Common myeloid progenitor, CD34-positive (primary cell): ENCODE measurements around the gene MTMR8.

Experiments used
- CTCF ChIA-PET: fragments of 350-600 bp; sonication (Branson Sonifier 250); formaldehyde crosslinking; loops from one replicate; lab custom pipeline; 2021; ENCODE audit warnings: antibody characterized with exemption; lab: Charles Lee
- POLR2A ChIA-PET: fragments of 350-600 bp; sonication (Branson Sonifier 250); formaldehyde crosslinking; loops from one replicate; lab custom pipeline; 2021; ENCODE audit warnings: antibody characterized with exemption; lab: Charles Lee
- DNase-seq, 3 donors: peaks; one replicate each; pipeline versions ENCODE4 v3.0.0 to v3.0.0-alpha.2; 2013
- H3K27ac ChIP-seq, 2 experiments: 1 replicate in 1 of 2; 2 replicates in 1 of 2; pipeline ENCODE4 v1.7.0; 2013; ENCODE audit warnings: inconsistent platforms in 2 of 2, low read length in 2 of 2, mild to moderate bottlenecking in 2 of 2, low read depth in 1 of 2, moderate library complexity in 1 of 2; ENCODE audit not compliant: severe bottlenecking in 2 of 2, insufficient read depth in 1 of 2, poor library complexity in 1 of 2
- H3K27me3 ChIP-seq, 5 experiments: replicated peaks in 2 of 5; 1 replicate in 3 of 5; 2 replicates in 2 of 5; pipeline versions ENCODE4 v1.6.1 to v1.7.0; 2013; ENCODE audit warnings: low read length in 4 of 5, mild to moderate bottlenecking in 2 of 5, moderate library complexity in 2 of 5, inconsistent platforms in 1 of 5; ENCODE audit not compliant: insufficient read depth in 5 of 5, control insufficient read depth in 4 of 5
- H3K36me3 ChIP-seq, 4 experiments: 1 replicate in 2 of 4; 2 replicates in 2 of 4; pipeline versions ENCODE4 v1.6.1 to v1.7.0; 2013; ENCODE audit warnings: low read length in 3 of 4, control low read depth in 1 of 4, mild to moderate bottlenecking in 1 of 4; ENCODE audit not compliant: control insufficient read depth in 4 of 4, insufficient read depth in 4 of 4
- H3K4me1 ChIP-seq, 4 experiments: 1 replicate in 3 of 4; 2 replicates in 1 of 4; pipeline versions ENCODE4 v1.6.1 to v1.7.1; 2013; ENCODE audit warnings: low read length in 3 of 4, mild to moderate bottlenecking in 3 of 4, control low read depth in 1 of 4, inconsistent platforms in 1 of 4, moderate library complexity in 1 of 4; ENCODE audit not compliant: control insufficient read depth in 4 of 4, insufficient read depth in 4 of 4; ENCODE audit errors: control extremely low read depth in 1 of 4
- H3K4me3 ChIP-seq, 7 experiments: 1 replicate in 4 of 7; 2 replicates in 3 of 7; pipeline versions ENCODE4 v1.5.1 to v1.7.0; 2013; ENCODE audit warnings: mild to moderate bottlenecking in 7 of 7, low read length in 6 of 7, moderate library complexity in 6 of 7, inconsistent platforms in 2 of 7, low read depth in 2 of 7, control low read depth in 1 of 7; ENCODE audit not compliant: insufficient read depth in 4 of 7, control insufficient read depth in 1 of 7; ENCODE audit errors: extremely low read depth in 1 of 7
- H3K9me3 ChIP-seq, 5 experiments: 1 replicate in 4 of 5; 2 replicates in 1 of 5; pipeline versions ENCODE4 v1.6.1 to v1.7.1; 2013; ENCODE audit warnings: low read length in 4 of 5, mild to moderate bottlenecking in 2 of 5, inconsistent platforms in 1 of 5, low read depth in 1 of 5, moderate library complexity in 1 of 5; ENCODE audit not compliant: control insufficient read depth in 4 of 5, insufficient read depth in 2 of 5; ENCODE audit errors: control extremely low read depth in 1 of 5
- WGBS: methylation state at CpG from one replicate; pipeline ENCODE4 v1.1.5; 2013; ENCODE audit not compliant: insufficient coverage; 5-methylcytosine and 5-hydroxymethylcytosine counted together

Gene MTMR8

DNA sequence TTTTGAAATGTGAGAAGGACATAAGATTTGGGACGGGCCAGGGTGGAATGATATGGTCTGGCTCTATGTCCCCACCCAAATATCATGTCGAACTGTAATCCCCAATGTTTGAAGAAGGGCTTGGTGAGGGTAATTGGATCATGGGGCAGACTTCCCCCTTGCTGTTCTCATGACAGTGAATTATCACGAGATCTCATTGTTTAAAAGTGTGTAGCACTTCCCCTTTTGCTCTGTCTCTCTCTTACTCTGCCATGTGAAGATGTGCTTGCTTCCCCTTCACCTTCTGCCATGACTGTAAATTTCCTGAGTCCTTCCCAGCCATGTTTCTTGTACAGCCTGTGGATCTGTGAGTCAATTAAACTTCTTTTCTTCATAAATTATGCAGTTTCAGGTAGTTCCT lies 17.5 kb downstream of the MTMR8 start:
- POLR2A ChIA-PET: no interaction called here
- Histone ChIP-seq H3K27me3 (no peaks in the 10 kb centered on the region), H3K4me3 (no peak overlapping the region), H3K27ac (no peak overlapping the region), H3K9me3 (peaks cover 3 to 30% (median 11%) of the 10 kb centered on the region in 5 experiments), H3K4me1 (no peaks in the 10 kb centered on the region), H3K36me3 (peaks cover 0 to under 1% (median 0%) of the 10 kb centered on the region in 4 experiments)
- WGBS: 67% methylated on average over 2 of the region's 3 CpGs
- no peak for DNase-seq
- CTCF ChIA-PET: no interaction called here

DNA sequence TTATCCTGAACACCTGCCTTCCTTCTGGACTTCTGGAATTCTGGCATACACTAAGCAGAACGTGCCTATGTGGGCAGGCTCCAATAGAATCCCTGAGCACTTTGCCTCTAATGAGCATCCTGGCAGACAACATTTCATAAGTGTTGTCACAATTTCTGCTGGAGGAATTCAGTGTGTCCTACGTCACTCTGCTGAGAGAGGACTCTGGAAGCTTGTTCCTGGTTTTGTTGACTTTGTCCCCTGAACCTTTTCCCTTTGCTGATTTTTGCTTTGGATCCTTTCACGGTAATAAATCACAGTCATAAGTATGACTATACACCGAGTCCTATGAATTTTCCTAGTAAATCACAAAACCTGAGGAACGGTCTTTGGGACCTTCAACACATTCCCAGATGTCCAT lies 43.2 kb downstream of the MTMR8 start:
- 75% methylated on average over 5 of the region's 5 CpGs for WGBS
- Histone ChIP-seq H3K4me1 (no peaks in the 10 kb centered on the region), H3K27ac (no peak overlapping the region), H3K4me3 (no peak overlapping the region), H3K27me3 (no peaks in the 10 kb centered on the region), H3K9me3 (no peaks in the 10 kb centered on the region), H3K36me3 (peaks cover 2 to 25% (median 3%) of the 10 kb centered on the region in 4 experiments)
- ChIA-PET POLR2A (interaction anchor here (0.6 kb wide), 1 partner anchor 772 kb away, joined by 5 read pairs; no protein-coding TSS in a partner anchor), CTCF (no interaction called here)
- DNase-seq: no peak

DNA sequence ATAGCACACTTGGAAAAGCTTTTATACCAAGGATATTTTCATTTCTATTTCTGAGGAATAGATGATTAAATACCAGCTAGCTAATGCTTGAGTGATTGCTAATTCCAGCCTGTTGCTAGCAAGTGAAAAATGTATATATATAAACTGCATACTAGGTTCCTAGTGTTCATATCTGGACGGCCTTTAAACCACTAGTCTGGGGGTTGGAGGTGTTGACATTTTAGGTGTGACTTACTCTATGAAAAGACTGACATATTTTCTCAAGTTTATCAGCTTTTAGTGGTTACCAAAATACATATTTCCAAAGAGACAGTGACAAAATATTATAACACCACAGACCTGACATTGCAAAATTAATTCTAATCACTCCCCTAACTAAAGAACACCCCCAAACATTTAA lies 44.7 kb downstream of the MTMR8 start:
- no peaks in the 10 kb centered on the region for H3K27me3 ChIP-seq
- CTCF ChIA-PET: no interaction called here
- H3K4me1 ChIP-seq: no peaks in the 10 kb centered on the region
- no peaks in the 10 kb centered on the region for H3K9me3 ChIP-seq
- peaks cover 0 to 20% (median 3%) of the 10 kb centered on the region in 4 experiments for H3K36me3 ChIP-seq
- POLR2A ChIA-PET: no interaction called here
- DNase-seq: no peak
- no CpG with 5 or more reads among the region's 1 CpG for WGBS
- no peak overlapping the region for H3K27ac ChIP-seq
- no peak overlapping the region for H3K4me3 ChIP-seq

DNA sequence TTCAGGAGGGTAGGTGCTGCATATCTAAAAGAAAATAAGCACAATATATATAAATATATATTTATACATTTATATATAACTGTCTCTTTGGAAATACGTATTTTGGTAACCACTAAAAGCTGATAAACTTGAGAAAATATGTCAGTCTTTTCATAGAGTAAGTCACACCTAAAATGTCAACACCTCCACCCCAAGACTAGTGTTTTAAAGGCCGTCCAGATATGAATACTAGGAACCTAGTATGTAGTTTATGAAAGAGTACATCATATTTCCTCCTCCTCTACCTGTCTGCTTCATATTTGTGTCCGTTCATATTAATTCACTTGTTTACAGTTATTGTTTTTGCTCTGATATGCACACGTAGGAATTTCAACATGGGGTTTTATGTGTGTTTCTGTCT lies 45.2 kb downstream of the MTMR8 start:
- H3K27ac ChIP-seq: no peak overlapping the region
- no CpG with 5 or more reads among the region's 4 CpGs for WGBS
- H3K9me3 ChIP-seq: no peaks in the 10 kb centered on the region
- ChIA-PET POLR2A (no interaction called here), CTCF (no interaction called here)
- H3K27me3 ChIP-seq: no peaks in the 10 kb centered on the region
- no peak for DNase-seq
- peaks cover 0 to 17% (median 3%) of the 10 kb centered on the region in 4 experiments for H3K36me3 ChIP-seq
- no peak overlapping the region for H3K4me3 ChIP-seq
- no peaks in the 10 kb centered on the region for H3K4me1 ChIP-seq

DNA sequence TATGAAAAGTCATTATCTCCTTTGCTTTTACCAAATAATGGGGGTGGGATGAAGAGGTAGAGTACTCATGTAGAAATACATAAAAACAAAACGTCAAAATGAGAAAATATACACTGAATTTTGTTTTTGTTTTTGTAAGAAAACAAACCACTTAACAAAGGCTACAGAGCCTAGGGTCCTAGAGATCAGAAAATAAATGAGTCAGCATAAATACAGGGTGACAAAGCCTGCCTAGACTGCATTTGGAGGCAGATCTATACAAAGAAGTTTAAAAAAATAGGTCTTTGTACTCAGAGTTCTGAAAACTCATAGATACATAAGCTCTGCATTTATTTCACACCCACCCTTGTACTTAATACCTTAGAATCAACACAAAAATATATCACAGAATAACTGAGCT lies 52.4 kb downstream of the MTMR8 start:
- no peaks in the 10 kb centered on the region for H3K4me1 ChIP-seq
- H3K9me3 ChIP-seq: no peaks in the 10 kb centered on the region
- no CpG with 5 or more reads among the region's 1 CpG for WGBS
- H3K27me3 ChIP-seq: no peaks in the 10 kb centered on the region
- POLR2A ChIA-PET: no interaction called here
- H3K36me3 ChIP-seq: peaks cover 0 to 7% (median 3%) of the 10 kb centered on the region in 4 experiments
- peak overlapping the region in 1 of 2 experiments; percentile 25 for H3K27ac ChIP-seq
- DNase-seq: no peak
- no peak overlapping the region for H3K4me3 ChIP-seq
- CTCF ChIA-PET: no interaction called here

DNA sequence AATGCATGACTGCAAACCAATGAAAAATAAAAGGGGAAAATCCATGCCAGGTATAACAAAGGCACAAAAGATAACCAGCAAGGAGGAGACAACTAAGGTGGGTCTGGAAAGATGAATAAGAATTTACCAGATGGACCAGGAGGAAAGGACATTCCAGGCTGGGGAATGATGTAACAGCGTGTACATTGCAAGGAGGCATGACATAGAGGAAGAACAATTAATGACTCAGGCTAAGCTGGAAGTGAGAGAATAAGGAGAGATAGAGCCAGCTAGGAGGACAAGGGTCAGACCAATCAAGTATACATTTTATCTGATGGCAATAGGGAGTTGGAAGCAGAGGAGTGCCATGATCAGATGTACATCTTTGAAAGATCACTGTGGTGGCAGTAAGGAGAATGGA lies 57.0 kb downstream of the MTMR8 start:
- Histone ChIP-seq H3K27ac (no peak overlapping the region), H3K4me3 (no peak overlapping the region), H3K4me1 (no peaks in the 10 kb centered on the region), H3K36me3 (peaks cover 0 to 7% (median 3%) of the 10 kb centered on the region in 4 experiments), H3K27me3 (no peaks in the 10 kb centered on the region), H3K9me3 (no peaks in the 10 kb centered on the region)
- ChIA-PET CTCF (no interaction called here), POLR2A (no interaction called here)
- 79% methylated on average over 1 of the region's 1 CpG for WGBS
- no peak for DNase-seq

DNA sequence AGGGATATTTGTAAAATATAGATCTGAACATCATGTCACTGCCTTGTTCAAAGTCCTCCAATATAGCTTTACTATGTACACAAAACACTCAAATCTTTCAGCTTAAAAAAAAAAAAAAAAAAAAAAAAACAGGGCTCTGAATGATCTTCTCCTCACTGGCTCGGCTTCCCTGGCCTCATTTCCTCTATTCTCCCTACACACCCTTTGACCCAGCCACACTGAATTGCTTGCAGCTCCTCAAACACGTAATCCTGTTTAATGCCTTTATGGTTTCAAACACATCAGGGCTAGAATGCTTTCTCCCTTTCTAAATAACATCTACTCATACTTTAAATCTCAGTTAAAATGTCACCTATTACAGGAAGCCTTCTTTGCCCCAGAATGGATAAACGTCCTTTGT lies 60.8 kb downstream of the MTMR8 start:
- no peak overlapping the region for H3K27ac ChIP-seq
- H3K9me3 ChIP-seq: no peaks in the 10 kb centered on the region
- H3K27me3 ChIP-seq: no peaks in the 10 kb centered on the region
- DNase-seq: no peak
- H3K4me1 ChIP-seq: no peaks in the 10 kb centered on the region
- POLR2A ChIA-PET: no interaction called here
- 56% methylated on average over 1 of the region's 3 CpGs for WGBS
- H3K4me3 ChIP-seq: no peak overlapping the region
- H3K36me3 ChIP-seq: peaks cover 0 to 7% (median 3%) of the 10 kb centered on the region in 4 experiments
- CTCF ChIA-PET: no interaction called here
